ENCODE results near the gene MPPE1.
"Not testable (repeated sequence)": the region's sequence is repeated elsewhere in the genome, so short reads cannot be mapped to it uniquely, and the experiment has no call there.

DNA sequence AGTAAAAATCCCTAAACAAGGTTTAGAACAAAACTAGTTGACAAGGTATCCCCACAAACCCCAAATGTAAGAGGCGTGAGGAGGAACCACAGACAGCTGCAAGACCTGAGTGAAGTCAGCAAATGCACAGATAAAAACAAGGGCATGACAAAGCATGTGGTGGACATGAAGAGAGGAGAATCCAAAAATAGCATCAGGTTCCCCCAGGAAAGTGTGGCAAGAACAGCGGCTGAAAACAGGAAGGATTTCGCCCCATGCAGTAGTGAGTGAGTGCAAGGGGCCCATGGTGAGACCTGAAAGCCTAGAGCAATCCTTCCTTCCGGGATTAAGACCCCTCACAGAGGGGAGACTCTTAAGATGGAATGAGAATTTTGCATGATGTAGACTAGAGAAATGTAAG is 8.8 kb upstream of the MPPE1 start:
- TF ChIP-seq, protein P1, sequence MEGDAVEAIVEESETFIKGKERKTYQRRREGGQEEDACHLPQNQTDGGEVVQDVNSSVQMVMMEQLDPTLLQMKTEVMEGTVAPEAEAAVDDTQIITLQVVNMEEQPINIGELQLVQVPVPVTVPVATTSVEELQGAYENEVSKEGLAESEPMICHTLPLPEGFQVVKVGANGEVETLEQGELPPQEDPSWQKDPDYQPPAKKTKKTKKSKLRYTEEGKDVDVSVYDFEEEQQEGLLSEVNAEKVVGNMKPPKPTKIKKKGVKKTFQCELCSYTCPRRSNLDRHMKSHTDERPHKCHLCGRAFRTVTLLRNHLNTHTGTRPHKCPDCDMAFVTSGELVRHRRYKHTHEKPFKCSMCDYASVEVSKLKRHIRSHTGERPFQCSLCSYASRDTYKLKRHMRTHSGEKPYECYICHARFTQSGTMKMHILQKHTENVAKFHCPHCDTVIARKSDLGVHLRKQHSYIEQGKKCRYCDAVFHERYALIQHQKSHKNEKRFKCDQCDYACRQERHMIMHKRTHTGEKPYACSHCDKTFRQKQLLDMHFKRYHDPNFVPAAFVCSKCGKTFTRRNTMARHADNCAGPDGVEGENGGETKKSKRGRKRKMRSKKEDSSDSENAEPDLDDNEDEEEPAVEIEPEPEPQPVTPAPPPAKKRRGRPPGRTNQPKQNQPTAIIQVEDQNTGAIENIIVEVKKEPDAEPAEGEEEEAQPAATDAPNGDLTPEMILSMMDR (IDR thresholded peaks at IDR 0.05; ENCODE audit: poor library complexity, severe bottlenecking), result not testable (repeated sequence)
- not testable (repeated sequence) for TF ChIP-seq RAD21 (conservative IDR thresholded peaks at IDR 0.05); EZH2 (IDR thresholded peaks at IDR 0.05; ENCODE audit: borderline replicate concordance, insufficient read depth, low read length, poor library complexity, severe bottlenecking); POLR2AphosphoS5 (IDR thresholded peaks at IDR 0.05); EP300 (conservative IDR thresholded peaks at IDR 0.05; ENCODE audit: poor library complexity, severe bottlenecking); SMC3 (conservative IDR thresholded peaks at IDR 0.05; ENCODE audit: poor library complexity)
- TF ChIP-seq, protein P2, sequence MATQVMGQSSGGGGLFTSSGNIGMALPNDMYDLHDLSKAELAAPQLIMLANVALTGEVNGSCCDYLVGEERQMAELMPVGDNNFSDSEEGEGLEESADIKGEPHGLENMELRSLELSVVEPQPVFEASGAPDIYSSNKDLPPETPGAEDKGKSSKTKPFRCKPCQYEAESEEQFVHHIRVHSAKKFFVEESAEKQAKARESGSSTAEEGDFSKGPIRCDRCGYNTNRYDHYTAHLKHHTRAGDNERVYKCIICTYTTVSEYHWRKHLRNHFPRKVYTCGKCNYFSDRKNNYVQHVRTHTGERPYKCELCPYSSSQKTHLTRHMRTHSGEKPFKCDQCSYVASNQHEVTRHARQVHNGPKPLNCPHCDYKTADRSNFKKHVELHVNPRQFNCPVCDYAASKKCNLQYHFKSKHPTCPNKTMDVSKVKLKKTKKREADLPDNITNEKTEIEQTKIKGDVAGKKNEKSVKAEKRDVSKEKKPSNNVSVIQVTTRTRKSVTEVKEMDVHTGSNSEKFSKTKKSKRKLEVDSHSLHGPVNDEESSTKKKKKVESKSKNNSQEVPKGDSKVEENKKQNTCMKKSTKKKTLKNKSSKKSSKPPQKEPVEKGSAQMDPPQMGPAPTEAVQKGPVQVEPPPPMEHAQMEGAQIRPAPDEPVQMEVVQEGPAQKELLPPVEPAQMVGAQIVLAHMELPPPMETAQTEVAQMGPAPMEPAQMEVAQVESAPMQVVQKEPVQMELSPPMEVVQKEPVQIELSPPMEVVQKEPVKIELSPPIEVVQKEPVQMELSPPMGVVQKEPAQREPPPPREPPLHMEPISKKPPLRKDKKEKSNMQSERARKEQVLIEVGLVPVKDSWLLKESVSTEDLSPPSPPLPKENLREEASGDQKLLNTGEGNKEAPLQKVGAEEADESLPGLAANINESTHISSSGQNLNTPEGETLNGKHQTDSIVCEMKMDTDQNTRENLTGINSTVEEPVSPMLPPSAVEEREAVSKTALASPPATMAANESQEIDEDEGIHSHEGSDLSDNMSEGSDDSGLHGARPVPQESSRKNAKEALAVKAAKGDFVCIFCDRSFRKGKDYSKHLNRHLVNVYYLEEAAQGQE (IDR thresholded peaks at IDR 0.05; ENCODE audit: borderline replicate concordance), result not testable (repeated sequence)
